CD4-positive, alpha-beta T cell (primary cell): ENCODE results near the gene FAM199X. TPM values are rescaled to one million over a fixed set of nuclear protein-coding genes. Genes with fewer than 3 reads are reported as not detected.

Source experiments
- ATAC-seq: fragments of 200-7000 bp; cut with Tn5 transposase; one replicate; pipeline ENCODE4 v1.10.0; 2022; ENCODE audit warnings: mild to moderate bottlenecking; ENCODE audit not compliant: poor library complexity
- CTCF ChIA-PET: fragments of 350-600 bp; sonication (Branson Sonifier 250); formaldehyde crosslinking; loops from one replicate; lab custom pipeline; 2021; ENCODE audit warnings: antibody characterized with exemption, inconsistent platforms; lab: Charles Lee
- POLR2A ChIA-PET: fragments of 350-600 bp; sonication (Branson Sonifier 250); formaldehyde crosslinking; loops from one replicate; lab custom pipeline; 2021; ENCODE audit warnings: antibody characterized with exemption, inconsistent platforms; lab: Charles Lee
- DNase-seq, 14 experiments: peaks; one replicate each; pipeline ENCODE4 v3.0.0-alpha.2; 2013 to 2020; ENCODE audit warnings: mixed read lengths in 2 of 14
- H3K27ac ChIP-seq, 2 donors: one replicate each; pipeline versions ENCODE4 v1.5.1 to v1.7.0; 2013; ENCODE audit warnings: low read length in 2 of 2, low read depth in 1 of 2, mild to moderate bottlenecking in 1 of 2
- H3K27me3 ChIP-seq, 2 experiments: 1 replicate in 1 of 2; 2 replicates in 1 of 2; pipeline versions ENCODE4 v1.6.1 to v1.7.0; 2013; ENCODE audit warnings: low read length in 2 of 2, control low read depth in 1 of 2, mild to moderate bottlenecking in 1 of 2, moderate library complexity in 1 of 2; ENCODE audit not compliant: insufficient read depth in 2 of 2, control insufficient read depth in 1 of 2
- H3K36me3 ChIP-seq: one replicate; pipeline ENCODE4 v1.6.1; 2013; ENCODE audit warnings: low read length, control low read depth; ENCODE audit not compliant: insufficient read depth
- H3K4me1 ChIP-seq: one replicate; pipeline ENCODE4 v1.6.1; 2013; ENCODE audit warnings: low read length, control low read depth; ENCODE audit not compliant: insufficient read depth
- H3K4me3 ChIP-seq: one replicate; pipeline ENCODE4 v1.5.1; 2013; ENCODE audit warnings: mild to moderate bottlenecking, low read length, moderate library complexity
- H3K9me3 ChIP-seq, 2 experiments: 1 replicate in 1 of 2; 2 replicates in 1 of 2; pipeline versions ENCODE4 v1.6.1 to v1.7.0; 2013; ENCODE audit warnings: low read length in 2 of 2, mild to moderate bottlenecking in 2 of 2, control low read depth in 1 of 2, moderate library complexity in 1 of 2; ENCODE audit not compliant: control insufficient read depth in 1 of 2, insufficient read depth in 1 of 2
- H3K27ac Mint-ChIP-seq: one replicate; pipeline ENCODE4 v1.8.0; 2020; ENCODE audit warnings: mixed read lengths
- H3K27me3 Mint-ChIP-seq: one replicate; pipeline ENCODE4 v1.8.0; 2021; ENCODE audit warnings: mixed read lengths
- H3K36me3 Mint-ChIP-seq: one replicate; pipeline ENCODE4 v1.8.0; 2021; ENCODE audit warnings: low read depth, mixed read lengths
- H3K4me1 Mint-ChIP-seq: one replicate; pipeline ENCODE4 v1.8.0; 2021; ENCODE audit warnings: low read depth, mixed read lengths
- H3K4me3 Mint-ChIP-seq: one replicate; pipeline ENCODE4 v1.8.0; 2020; ENCODE audit warnings: mild to moderate bottlenecking, mixed read lengths
- H3K9me3 Mint-ChIP-seq: one replicate; pipeline ENCODE4 v1.8.0; 2020; ENCODE audit warnings: mixed read lengths
- CTCF ChIP-seq: fragments of 200-600 bp; IDR thresholded peaks from one replicate; pipeline ENCODE4 v1.8.0; 2022; ENCODE audit warnings: antibody characterized with exemption, mild to moderate bottlenecking
- intact Hi-C, 2 experiments: fragments of 100-400 bp; cut with DNase I in 1 of 2; cut with micrococcal nuclease in 1 of 2; formaldehyde crosslinking; loops; one replicate each; pipeline versions ENCODE4 v1.15.1 to v1.9.0; 2023 to 2025; cut with DNase I, micrococcal nuclease
- total RNA-seq, 174 experiments: library from RNA in 2 of 174; stranded (reverse) in 2 of 174; gene quantifications; one replicate each; pipeline ENCODE4 v1.2.3 and lab custom pipeline; 2021 to 2026

FAM199X gene
- total RNA-seq, 2 experiments from 2014 or later: 16.4 to 17.1 TPM

GRCh38 chrX:104156630-104157529 lies 9.4 kb upstream of the FAM199X start, which contains the start of gene SLC25A53:
TSS of gene SLC25A53 (minus strand) at chrX:104157009. CDS start at chrX:104105257, 51,752 bp downstream.
- intact Hi-C loops: loop anchor here in 1 of 2 experiments (5.0 kb wide), 1 partner anchor 45 kb away; the partner anchor contains the start of gene ZCCHC18
- Mint-ChIP-seq H3K27ac (peak within 1 kb of the TSS; percentile 98), H3K9me3 (no peaks in the 10 kb centered on the region), H3K4me1 (peaks cover 21% of the 10 kb centered on the region), H3K27me3 (no peaks in the 10 kb centered on the region), H3K4me3 (peak within 1 kb of the TSS; percentile 94), H3K36me3 (peaks cover 24% of the 10 kb centered on the region)
- ChIA-PET POLR2A (interaction anchor here (0.6 to 2.0 kb wide), 17 partner anchors 10 to 1506 kb away, joined by 3 to 54 read pairs (median 5); partner anchors contain the start of genes FAM199X and GPRASP1), CTCF (interaction anchor here (1.1 to 2.3 kb wide), 2 partner anchors 9 to 44 kb away, joined by 3 to 20 read pairs; partner anchors contain the start of gene FAM199X)
- ATAC-seq: peak; percentile 78
- peak within 1 kb of the TSS; percentile 73 for H3K4me3 ChIP-seq
- peak within 1 kb of the TSS; percentile 75 to 83 for H3K27ac ChIP-seq
- H3K27me3 ChIP-seq: no peaks in the 10 kb centered on the region
- H3K4me1 ChIP-seq: peaks cover 18% of the 10 kb centered on the region
- H3K36me3 ChIP-seq: no peaks in the 10 kb centered on the region
- no peaks in the 10 kb centered on the region for H3K9me3 ChIP-seq
- peak; percentile 48 to 90 (median 66) for DNase-seq
- no peak for TF ChIP-seq CTCF

- Histone ChIP-seq H3K27me3 (no peaks in the 10 kb centered on the region), H3K4me1 (peaks cover 13% of the 10 kb centered on the region), H3K36me3 (peaks cover 3% of the 10 kb centered on the region), H3K9me3 (no peaks in the 10 kb centered on the region), H3K27ac (peak overlapping the region in 1 of 2 donors; percentile 29), H3K4me3 (peak overlapping the region; percentile 90)
- Mint-ChIP-seq H3K4me3 (peak overlapping the region; percentile 86), H3K4me1 (peaks cover 39% of the 10 kb centered on the region), H3K27me3 (no peaks in the 10 kb centered on the region), H3K36me3 (peaks cover 8% of the 10 kb centered on the region), H3K9me3 (no peaks in the 10 kb centered on the region), H3K27ac (peak overlapping the region; percentile 83)
- POLR2A ChIA-PET: interaction anchor here (1.3 to 3.1 kb wide), 2 partner anchors 10 to 248 kb away, joined by 4 to 54 read pairs; partner anchors contain the start of gene SLC25A53
- intact Hi-C loops: loop anchor here in 1 of 2 experiments (5.0 to 10.0 kb wide), 3 partner anchors 250 to 952 kb away; partner anchors contain the start of genes BEX4 and MORF4L2
- DNase-seq (peak in 1 of 14 experiments; percentile 4), ATAC-seq (no peak)
- no peak for TF ChIP-seq CTCF
- CTCF ChIA-PET: interaction anchor here (1.2 to 1.8 kb wide), 3 partner anchors 10 to 68 kb away, joined by 3 to 20 read pairs (median 5); partner anchors contain the start of gene SLC25A53
Observed at GRCh38 chrX:104166735-104167436, 633 bp downstream of the FAM199X start.

GRCh38 chrX:104168127-104168526 lies 1.9 kb downstream of the FAM199X start:
- ATAC-seq: no peak
- H3K27ac ChIP-seq: no peak overlapping the region
- CTCF ChIA-PET: interaction anchor here (1.2 kb wide), 1 partner anchor 69 kb away, joined by 3 read pairs; no protein-coding TSS in a partner anchor
- TF ChIP-seq CTCF: no peak
- no peaks in the 10 kb centered on the region for H3K9me3 Mint-ChIP-seq
- peaks cover 3% of the 10 kb centered on the region for H3K36me3 ChIP-seq
- peaks cover 8% of the 10 kb centered on the region for H3K36me3 Mint-ChIP-seq
- H3K9me3 ChIP-seq: no peaks in the 10 kb centered on the region
- H3K27me3 ChIP-seq: no peaks in the 10 kb centered on the region
- POLR2A ChIA-PET: interaction anchor here (3.1 kb wide), 1 partner anchor 11 kb away, joined by 54 read pairs; the partner anchor contains the start of gene SLC25A53
- peak overlapping the region; percentile 86 for H3K4me3 Mint-ChIP-seq
- peaks cover 13% of the 10 kb centered on the region for H3K4me1 ChIP-seq
- peak overlapping the region; percentile 83 for H3K27ac Mint-ChIP-seq
- no peaks in the 10 kb centered on the region for H3K27me3 Mint-ChIP-seq
- peaks cover 39% of the 10 kb centered on the region for H3K4me1 Mint-ChIP-seq
- intact Hi-C loops: loop anchor here in 1 of 2 experiments (5.0 to 10.0 kb wide), 3 partner anchors 251 to 953 kb away; partner anchors contain the start of genes BEX4 and MORF4L2
- no peak overlapping the region for H3K4me3 ChIP-seq
- no peak for DNase-seq
